Sigmoid colon (tissue), 7 donors: Measurements from ENCODE around the gene ROS1. TPM values are rescaled to one million over a fixed set of nuclear protein-coding genes. Genes with fewer than 3 reads are reported as not detected.

Source experiments
- DNase-seq: peaks from one replicate; pipeline ENCODE4 v3.0.0-alpha.2; 2019
- H3K27ac ChIP-seq, 4 donors: fragments of 200-600 bp; sonication (generic); one replicate each; pipeline ENCODE4 v1.5.1; 2016 to 2019; ENCODE audit warnings: mild to moderate bottlenecking in 1 of 4
- H3K27me3 ChIP-seq, 3 donors: fragments of 200-600 bp; sonication (generic); one replicate each; pipeline ENCODE4 v1.5.1; 2019; ENCODE audit warnings: mild to moderate bottlenecking in 1 of 3
- H3K36me3 ChIP-seq, 4 donors: fragments of 200-600 bp; sonication (generic); one replicate each; pipeline ENCODE4 v1.5.1; 2016 to 2019
- H3K4me1 ChIP-seq, 4 donors: fragments of 200-600 bp; sonication (generic); one replicate each; pipeline ENCODE4 v1.5.1; 2017 to 2019
- H3K4me3 ChIP-seq, 4 donors: fragments of 200-600 bp; sonication (generic); one replicate each; pipeline ENCODE4 v1.5.1; 2017 to 2019; ENCODE audit warnings: mild to moderate bottlenecking in 2 of 4, moderate library complexity in 1 of 4
- H3K9me3 ChIP-seq, 4 donors: fragments of 200-600 bp in 3 of 4; sonication (generic) in 3 of 4; one replicate each; pipeline versions ENCODE4 v1.5.1 to v1.6.1; 2013 to 2019
- EP300 ChIP-seq, 4 donors: sonication (generic); formaldehyde crosslinking; IDR thresholded peaks; one replicate each; pipeline ENCODE4 v1.6.1; 2017; ENCODE audit warnings: antibody characterized with exemption in 4 of 4
- POLR2A ChIP-seq, 2 donors: fragments of 450-650 bp; IDR thresholded peaks; one replicate each; pipeline ENCODE4 v1.6.1; 2016; ENCODE audit warnings: antibody characterized with exemption in 2 of 2, mild to moderate bottlenecking in 2 of 2, moderate library complexity in 2 of 2
- POLR2AphosphoS5 ChIP-seq, 4 donors: sonication (generic); formaldehyde crosslinking; IDR thresholded peaks; one replicate each; pipeline ENCODE4 v1.6.1; 2017; ENCODE audit warnings: antibody characterized with exemption in 4 of 4
- WGBS, 2 donors: extraction: QIAGEN DNeasy Blood & Tissue Kit; methylation state at CpG; one replicate each; pipeline ENCODE4 v1.1.7; 2013; 5-methylcytosine and 5-hydroxymethylcytosine counted together
- intact Hi-C: fragments of 100-400 bp; cut with DNase I; formaldehyde crosslinking; loops from one replicate; pipeline ENCODE4 v1.15.1; 2023
- polyA plus RNA-seq, 3 donors: library from polyadenylated mRNA; stranded (reverse); fragments of 200-250 nt; gene quantifications; one replicate each; pipeline ENCODE4 v1.2.3, GENCODE V29; 2013
- total RNA-seq, 4 donors: library from RNA; depleted of rRNA; stranded (reverse); fragments of >200 nt; gene quantifications; one replicate each; pipeline ENCODE4 v1.1.0, GENCODE V29; 2016
- TF ChIP-seq, protein P1 (sequence below), 4 experiments: fragments of 450-650 bp in 3 of 4; fragments of 200-600 bp in 1 of 4; IDR thresholded peaks; one replicate each; pipeline ENCODE4 v1.5.1; 2016 to 2019; ENCODE audit warnings: antibody characterized with exemption in 4 of 4, mild to moderate bottlenecking in 3 of 4, moderate library complexity in 2 of 4
- donor health status: healthy with polysubstance abuse.
- donor health status: Bipolar disorder and iron deficiency.
- donor health status: healthy.

ROS1 gene
- total and polyA plus RNA-seq, 7 donors = 0.07 TPM; not detected in 6

- Histone ChIP-seq H3K27me3 (no peaks in the 10 kb centered on the region), H3K4me1 (no peaks in the 10 kb centered on the region), H3K36me3 (no peaks in the 10 kb centered on the region), H3K27ac (no peak overlapping the region), H3K4me3 (no peak overlapping the region), H3K9me3 (no peaks in the 10 kb centered on the region)
- TF ChIP-seq, protein P1, sequence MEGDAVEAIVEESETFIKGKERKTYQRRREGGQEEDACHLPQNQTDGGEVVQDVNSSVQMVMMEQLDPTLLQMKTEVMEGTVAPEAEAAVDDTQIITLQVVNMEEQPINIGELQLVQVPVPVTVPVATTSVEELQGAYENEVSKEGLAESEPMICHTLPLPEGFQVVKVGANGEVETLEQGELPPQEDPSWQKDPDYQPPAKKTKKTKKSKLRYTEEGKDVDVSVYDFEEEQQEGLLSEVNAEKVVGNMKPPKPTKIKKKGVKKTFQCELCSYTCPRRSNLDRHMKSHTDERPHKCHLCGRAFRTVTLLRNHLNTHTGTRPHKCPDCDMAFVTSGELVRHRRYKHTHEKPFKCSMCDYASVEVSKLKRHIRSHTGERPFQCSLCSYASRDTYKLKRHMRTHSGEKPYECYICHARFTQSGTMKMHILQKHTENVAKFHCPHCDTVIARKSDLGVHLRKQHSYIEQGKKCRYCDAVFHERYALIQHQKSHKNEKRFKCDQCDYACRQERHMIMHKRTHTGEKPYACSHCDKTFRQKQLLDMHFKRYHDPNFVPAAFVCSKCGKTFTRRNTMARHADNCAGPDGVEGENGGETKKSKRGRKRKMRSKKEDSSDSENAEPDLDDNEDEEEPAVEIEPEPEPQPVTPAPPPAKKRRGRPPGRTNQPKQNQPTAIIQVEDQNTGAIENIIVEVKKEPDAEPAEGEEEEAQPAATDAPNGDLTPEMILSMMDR (IDR thresholded peaks at IDR 0.05) = no peak
- no peak for TF ChIP-seq POLR2AphosphoS5 (IDR thresholded peaks at IDR 0.05)
- TF ChIP-seq POLR2A (IDR thresholded peaks at IDR 0.05) = no peak
- TF ChIP-seq EP300 (IDR thresholded peaks at IDR 0.05) = no peak
- WGBS, 2 donors = 94 to 95% methylated on average over 7 of the region's 7 CpGs
- no peak for DNase-seq
- intact Hi-C loops = no loop called here
Observed at GRCh38 chr6:117329926-117330325, 95.8 kb downstream of the ROS1 start.

GRCh38 chr6:117328500-117328899 is 97.2 kb downstream of the ROS1 start:
- no peaks in the 10 kb centered on the region for H3K4me1 ChIP-seq
- no peaks in the 10 kb centered on the region for H3K9me3 ChIP-seq
- no peak overlapping the region for H3K27ac ChIP-seq
- WGBS, 2 donors = 84 to 89% methylated on average over 4 of the region's 4 CpGs
- intact Hi-C loops = no loop called here
- H3K36me3 ChIP-seq = no peaks in the 10 kb centered on the region
- DNase-seq = no peak
- H3K27me3 ChIP-seq = no peaks in the 10 kb centered on the region
- no peak overlapping the region for H3K4me3 ChIP-seq
- TF ChIP-seq, protein P1 (IDR thresholded peaks at IDR 0.05) = no peak
- TF ChIP-seq POLR2AphosphoS5 (IDR thresholded peaks at IDR 0.05) (no peak), EP300 (IDR thresholded peaks at IDR 0.05) (no peak), POLR2A (IDR thresholded peaks at IDR 0.05) (no peak)

DNA sequence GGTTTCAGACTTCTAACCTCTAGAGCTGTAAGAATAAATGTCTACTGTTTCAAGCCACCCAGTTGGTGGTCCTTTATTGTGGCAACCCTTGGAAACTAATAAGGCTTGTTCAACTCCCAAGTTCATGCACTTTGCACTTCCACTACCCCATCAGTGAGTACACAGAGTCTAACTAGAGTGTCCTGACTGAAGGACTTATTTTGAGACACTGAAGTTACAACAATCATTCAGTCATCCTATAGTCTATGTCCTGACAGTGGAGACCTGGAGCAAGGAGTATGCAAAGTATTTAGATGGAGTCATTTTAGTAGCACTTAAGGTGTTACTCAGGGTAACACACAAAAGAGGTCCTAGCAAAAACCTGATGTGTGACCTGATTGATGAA is 97.7 kb downstream of the ROS1 start:
- no peaks in the 10 kb centered on the region for H3K36me3 ChIP-seq

GRCh38 chr6:117327149-117328004 is 98.4 kb downstream of the ROS1 start:
- no peak for DNase-seq
- H3K9me3 ChIP-seq = no peaks in the 10 kb centered on the region
- no peak for TF ChIP-seq POLR2A (IDR thresholded peaks at IDR 0.05)
- intact Hi-C loops = no loop called here
- no peak overlapping the region for H3K4me3 ChIP-seq
- no peak overlapping the region for H3K27ac ChIP-seq
- H3K27me3 ChIP-seq = no peaks in the 10 kb centered on the region
- no peaks in the 10 kb centered on the region for H3K4me1 ChIP-seq
- WGBS, 2 donors = 79 to 81% methylated on average over 8 of the region's 8 CpGs
- no peaks in the 10 kb centered on the region for H3K36me3 ChIP-seq

More for the DNA sequence above, 97.7 kb downstream of the ROS1 start:
- H3K27ac ChIP-seq = no peak overlapping the region
- no peaks in the 10 kb centered on the region for H3K27me3 ChIP-seq
- no peaks in the 10 kb centered on the region for H3K4me1 ChIP-seq
- H3K4me3 ChIP-seq = no peak overlapping the region
- TF ChIP-seq POLR2AphosphoS5 (IDR thresholded peaks at IDR 0.05) (no peak), EP300 (IDR thresholded peaks at IDR 0.05) (no peak), POLR2A (IDR thresholded peaks at IDR 0.05) (no peak)
- TF ChIP-seq, protein P1 (IDR thresholded peaks at IDR 0.05) = no peak
- no peaks in the 10 kb centered on the region for H3K9me3 ChIP-seq
- no peak for DNase-seq
- intact Hi-C loops = no loop called here

DNA sequence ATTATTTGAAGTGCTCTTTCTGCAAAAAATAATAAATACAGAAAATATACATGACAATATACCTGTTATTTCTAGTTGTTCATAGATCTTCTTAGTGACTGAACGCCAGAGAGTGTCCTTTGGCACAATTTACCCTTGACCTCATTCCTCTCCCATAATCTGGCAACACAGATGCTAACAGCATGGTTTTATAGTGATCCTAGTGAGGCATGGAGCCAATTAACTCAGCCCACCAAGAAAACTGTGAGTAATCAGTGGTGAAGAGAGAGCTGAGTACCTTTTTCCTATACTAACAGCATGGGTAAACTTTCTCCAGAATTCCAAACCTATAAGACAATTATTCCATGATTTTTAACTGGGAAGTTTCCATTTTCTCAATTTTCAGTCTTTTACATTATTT is 99.3 kb downstream of the ROS1 start:
- no peak for DNase-seq
- Histone ChIP-seq H3K36me3 (no peaks in the 10 kb centered on the region), H3K4me3 (no peak overlapping the region), H3K9me3 (no peaks in the 10 kb centered on the region), H3K27ac (no peak overlapping the region), H3K4me1 (no peaks in the 10 kb centered on the region), H3K27me3 (no peaks in the 10 kb centered on the region)
- TF ChIP-seq EP300 (IDR thresholded peaks at IDR 0.05) (no peak), POLR2AphosphoS5 (IDR thresholded peaks at IDR 0.05) (no peak), POLR2A (IDR thresholded peaks at IDR 0.05) (no peak)
- TF ChIP-seq, protein P1 (IDR thresholded peaks at IDR 0.05) = no peak
- 24 to 67% methylated on average over 1 of the region's 1 CpG for WGBS, 2 donors
- intact Hi-C loops = no loop called here
